Mucosa of descending colon (tissue), 3 donors: ENCODE data around the gene ID3. TPM values are rescaled to one million over a fixed set of nuclear protein-coding genes. Genes with fewer than 3 reads are reported as not detected.

Source experiments
- ATAC-seq: fragments of 200-7000 bp; cut with Tn5 transposase; one replicate; pipeline ENCODE4 v1.9.1; 2020; ENCODE audit warnings: mild to moderate bottlenecking, moderate library complexity
- DNase-seq, 3 donors: peaks; one replicate each; pipeline ENCODE4 v3.0.0-alpha.2; 2020
- H3K36me3 ChIP-seq: fragments of 200-600 bp; one replicate; pipeline ENCODE4 v1.8.0; 2021; ENCODE audit warnings: low read depth, mild to moderate bottlenecking
- H3K4me1 ChIP-seq: fragments of 200-600 bp; one replicate; pipeline ENCODE4 v1.8.0; 2021; ENCODE audit warnings: low read depth, mild to moderate bottlenecking
- H3K4me3 ChIP-seq: fragments of 200-600 bp; one replicate; pipeline ENCODE4 v1.8.0; 2021; ENCODE audit warnings: mild to moderate bottlenecking
- H3K9me3 ChIP-seq: fragments of 200-600 bp; one replicate; pipeline ENCODE4 v1.8.0; 2021; ENCODE audit warnings: mild to moderate bottlenecking
- intact Hi-C, 2 donors: fragments of 100-400 bp; cut with DNase I in 1 of 2; cut with micrococcal nuclease in 1 of 2; formaldehyde crosslinking; loops; one replicate each; pipeline versions ENCODE4 v1.11.0 to v1.11.1; 2022; cut with DNase I, micrococcal nuclease
- total RNA-seq, 3 donors: library from RNA; stranded (reverse); fragmentation: NEBNext Ultra II Directional in 2 of 3; extraction: Animal tissue kit (Norgen Biotek cat#: 25700) in 2 of 3; gene quantifications; one replicate each; pipeline versions ENCODE4 v1.2.1 to v1.2.4, GENCODE V29; 2021 to 2023
- TF ChIP-seq, protein P1 (sequence below): fragments of 200-600 bp; IDR thresholded peaks from one replicate; pipeline ENCODE4 v1.8.0; 2022; ENCODE audit warnings: antibody characterized with exemption, mild to moderate bottlenecking
- donor health status: DM: no; HTN: no; CAD: no; lungs with moderate emphysema.
- donor health status: DM: no; HTN: no; CAD: no.
- donor health status: DM: no; HTN: yes; CAD: no.

ID3 gene
- total RNA-seq, 3 donors from 2014 or later = 83.0 to 316 (median 121) TPM

DNA sequence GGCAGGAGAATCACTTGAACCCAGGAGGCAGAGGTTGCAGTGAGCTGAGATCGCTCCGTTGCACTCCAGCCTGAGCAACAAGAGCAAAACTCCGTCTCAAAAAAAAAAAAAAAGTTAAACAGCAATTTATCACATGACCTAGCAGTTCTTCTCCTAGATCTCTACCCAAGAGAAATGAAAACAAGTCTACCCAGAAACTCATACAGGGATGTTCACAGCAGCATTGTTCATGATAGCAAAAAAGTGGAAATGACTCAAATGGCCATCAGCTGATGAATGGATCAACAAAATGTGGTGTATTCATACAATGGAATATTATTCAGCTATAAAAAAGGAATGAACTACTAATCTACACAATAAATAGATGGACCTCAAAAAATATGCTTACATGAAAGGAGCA, 12.2 kb upstream of the ID3 start:
- Histone ChIP-seq H3K36me3 (no peaks in the 10 kb centered on the region), H3K4me3 (no peak overlapping the region), H3K9me3 (no peaks in the 10 kb centered on the region), H3K4me1 (no peaks in the 10 kb centered on the region)
- no peak for DNase-seq
- TF ChIP-seq, protein P1, sequence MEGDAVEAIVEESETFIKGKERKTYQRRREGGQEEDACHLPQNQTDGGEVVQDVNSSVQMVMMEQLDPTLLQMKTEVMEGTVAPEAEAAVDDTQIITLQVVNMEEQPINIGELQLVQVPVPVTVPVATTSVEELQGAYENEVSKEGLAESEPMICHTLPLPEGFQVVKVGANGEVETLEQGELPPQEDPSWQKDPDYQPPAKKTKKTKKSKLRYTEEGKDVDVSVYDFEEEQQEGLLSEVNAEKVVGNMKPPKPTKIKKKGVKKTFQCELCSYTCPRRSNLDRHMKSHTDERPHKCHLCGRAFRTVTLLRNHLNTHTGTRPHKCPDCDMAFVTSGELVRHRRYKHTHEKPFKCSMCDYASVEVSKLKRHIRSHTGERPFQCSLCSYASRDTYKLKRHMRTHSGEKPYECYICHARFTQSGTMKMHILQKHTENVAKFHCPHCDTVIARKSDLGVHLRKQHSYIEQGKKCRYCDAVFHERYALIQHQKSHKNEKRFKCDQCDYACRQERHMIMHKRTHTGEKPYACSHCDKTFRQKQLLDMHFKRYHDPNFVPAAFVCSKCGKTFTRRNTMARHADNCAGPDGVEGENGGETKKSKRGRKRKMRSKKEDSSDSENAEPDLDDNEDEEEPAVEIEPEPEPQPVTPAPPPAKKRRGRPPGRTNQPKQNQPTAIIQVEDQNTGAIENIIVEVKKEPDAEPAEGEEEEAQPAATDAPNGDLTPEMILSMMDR = no peak
- no peak for ATAC-seq
- intact Hi-C loops = no loop called here

DNA sequence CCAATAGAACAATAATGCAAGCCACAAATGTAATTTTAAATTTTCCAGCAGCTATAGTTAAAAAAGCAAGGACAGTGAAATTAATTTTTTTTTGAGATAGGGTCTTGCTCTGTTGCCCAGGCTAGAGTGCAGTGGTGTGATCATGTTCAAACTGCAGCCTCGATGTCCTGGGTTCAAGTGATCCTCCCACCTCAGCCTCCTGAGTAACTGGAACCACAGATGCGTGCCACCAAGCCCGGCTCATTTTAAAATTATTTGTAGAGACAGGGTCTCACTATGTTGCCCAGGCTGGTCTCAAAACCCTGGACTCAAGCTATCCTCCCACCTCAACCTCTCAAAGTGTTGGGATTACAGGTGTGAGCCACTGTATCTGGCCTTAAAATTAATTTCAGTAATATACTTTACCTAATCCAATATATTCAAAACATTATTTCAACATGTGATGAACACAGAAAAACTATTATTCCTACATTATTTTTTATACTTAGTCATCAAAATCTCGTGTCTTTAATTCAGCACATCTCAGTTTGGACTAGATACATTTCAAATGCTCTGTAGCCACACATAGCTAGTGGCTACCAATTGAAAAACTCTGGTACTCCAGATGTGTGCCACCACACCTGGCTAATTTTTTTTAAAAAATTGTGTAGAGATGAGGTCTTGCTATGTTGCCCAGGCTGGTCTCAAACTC, 10.8 kb upstream of the ID3 start:
- H3K4me3 ChIP-seq = no peak overlapping the region
- TF ChIP-seq, protein P1 = no peak
- intact Hi-C loops = no loop called here
- H3K4me1 ChIP-seq = no peaks in the 10 kb centered on the region
- DNase-seq (no peak), ATAC-seq (no peak)
- H3K36me3 ChIP-seq = no peaks in the 10 kb centered on the region
- no peaks in the 10 kb centered on the region for H3K9me3 ChIP-seq

DNA sequence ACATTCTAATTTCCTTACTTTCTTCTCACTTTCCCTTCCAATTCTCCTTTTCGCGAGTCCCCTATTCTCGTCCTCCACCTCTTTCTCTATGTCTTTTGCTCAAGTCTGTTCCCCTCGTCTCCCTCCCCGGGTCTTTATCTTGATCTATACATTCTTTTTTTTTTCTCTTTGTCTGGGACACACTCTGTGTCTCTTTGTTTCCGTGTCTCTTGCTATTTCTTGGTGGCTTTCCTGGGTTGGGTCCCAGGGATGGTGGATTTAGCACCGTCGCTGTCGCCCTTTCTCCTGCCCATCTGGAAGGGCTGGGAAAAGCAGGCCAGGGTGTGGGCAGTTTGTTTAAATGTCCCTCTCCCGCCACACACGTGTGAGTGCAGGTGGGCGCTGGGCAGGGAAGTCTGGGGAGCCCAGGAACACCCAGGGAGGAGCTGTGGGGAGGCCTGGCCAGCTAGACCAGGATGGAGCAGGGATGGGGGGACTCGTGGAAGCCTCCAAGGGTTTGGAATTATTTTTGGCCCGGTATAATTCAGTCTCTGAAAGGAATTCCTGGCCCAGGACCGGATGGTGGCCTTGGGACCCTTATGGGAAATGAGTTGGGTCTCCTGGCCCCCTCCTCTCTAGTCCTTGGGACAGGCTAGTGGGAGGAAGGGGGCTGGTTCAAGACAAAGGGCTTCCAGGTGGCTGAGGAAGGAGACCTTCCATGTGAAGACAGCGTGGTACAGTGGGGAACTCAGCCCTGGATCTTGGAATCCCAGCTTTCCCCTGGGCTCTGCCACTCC, 9.5 kb upstream of the ID3 start:
- H3K9me3 ChIP-seq = no peaks in the 10 kb centered on the region
- no peaks in the 10 kb centered on the region for H3K36me3 ChIP-seq
- ATAC-seq = no peak
- intact Hi-C loops = no loop called here
- TF ChIP-seq, protein P1 = no peak
- H3K4me3 ChIP-seq = no peak overlapping the region
- peak in 1 of 3 donors; percentile 43 for DNase-seq
- peaks cover 9% of the 10 kb centered on the region for H3K4me1 ChIP-seq

DNA sequence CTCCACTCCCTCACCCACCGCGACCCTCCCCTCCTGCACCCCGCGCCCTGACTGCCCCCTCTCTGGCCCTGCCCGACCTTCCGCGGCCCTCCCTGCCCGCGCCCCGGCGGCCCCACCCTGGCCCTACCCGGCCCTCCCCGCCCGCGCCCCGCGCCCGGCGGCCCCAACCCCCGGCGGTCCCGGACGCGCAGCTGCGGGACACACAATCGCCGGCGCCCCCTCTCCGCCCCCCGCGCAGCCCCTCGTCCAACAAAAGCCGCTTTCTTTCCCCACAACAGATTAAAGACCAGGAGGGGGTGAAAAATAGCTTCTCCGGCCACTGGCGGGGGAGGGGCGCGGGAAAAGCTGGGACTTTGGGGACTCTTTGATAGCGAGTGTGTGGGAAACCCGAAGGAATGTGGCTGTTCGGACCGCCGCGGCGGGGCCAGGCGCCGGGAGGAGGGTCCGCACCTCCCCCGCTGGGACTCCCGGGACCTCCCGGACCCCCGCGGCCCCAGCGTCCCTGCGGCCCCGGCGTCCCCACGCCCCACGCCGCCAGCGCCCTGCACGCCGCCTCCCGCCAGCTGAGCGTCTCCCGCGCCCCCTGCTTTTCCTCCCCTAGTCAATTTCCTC, 8.8 kb upstream of the ID3 start:
- Histone ChIP-seq H3K9me3 (no peaks in the 10 kb centered on the region), H3K4me1 (peaks cover 14% of the 10 kb centered on the region), H3K4me3 (no peak overlapping the region), H3K36me3 (no peaks in the 10 kb centered on the region)
- peak; percentile 71 for ATAC-seq
- DNase-seq = peak; percentile 55 to 69 (median 60)
- intact Hi-C loops = no loop called here
- TF ChIP-seq, protein P1 = no peak

DNA sequence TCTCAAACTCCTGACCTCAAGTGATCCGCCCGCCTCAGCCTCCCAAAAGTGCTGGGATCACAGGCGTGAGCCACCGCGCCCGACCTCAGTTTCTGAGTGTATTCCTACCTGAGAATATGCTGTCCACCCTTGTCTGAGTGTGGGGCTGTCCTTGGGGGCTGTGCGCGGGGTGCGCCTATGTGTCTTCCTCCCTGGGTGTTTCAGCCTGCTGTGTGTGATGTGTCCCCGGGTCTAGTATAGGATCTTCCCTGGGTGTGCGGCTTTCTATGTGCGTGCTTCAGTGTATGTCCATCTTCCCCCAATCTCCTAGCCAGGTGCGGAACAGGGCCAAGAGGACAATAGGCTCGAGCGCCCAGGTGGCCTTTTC, 8.3 kb upstream of the ID3 start:
- TF ChIP-seq, protein P1 = no peak
- Histone ChIP-seq H3K36me3 (no peaks in the 10 kb centered on the region), H3K4me1 (peaks cover 19% of the 10 kb centered on the region), H3K9me3 (no peaks in the 10 kb centered on the region), H3K4me3 (no peak overlapping the region)
- ATAC-seq (peak; percentile 29), DNase-seq (peak in 2 of 3 donors; percentile 35 to 44)
- intact Hi-C loops = no loop called here
